SK-N-SH (cell line): Measurements from ENCODE around the gene STAG3. TPM values are rescaled to one million over a fixed set of nuclear protein-coding genes. Genes with fewer than 3 reads are reported as not detected.

ENCODE experiments used
- CTCF ChIA-PET: fragments of 300-600, 350-600 bp; formaldehyde crosslinking; extraction: SDS; loops from one replicate; lab custom pipeline; 2021; lab: Yijun Ruan, JAX
- POLR2A ChIA-PET: fragments of 350-600 bp; sonication (Branson Sonifier 250); formaldehyde crosslinking; extraction: SDS; loops from one replicate; lab custom pipeline; 2020; ENCODE audit warnings: antibody characterized with exemption, inconsistent platforms; lab: Yijun Ruan, JAX
- DNase-seq: peaks from one replicate; pipeline ENCODE4 v3.0.0; 2012
- H2AFZ ChIP-seq: fragments of 200-600 bp; sonication (generic); 2 replicates; pipeline ENCODE4 v1.8.1; 2016; ENCODE audit warnings: antibody characterized with exemption, mild to moderate bottlenecking, low read depth
- H3F3A ChIP-seq: fragments of 200-600 bp; sonication (generic); replicated peaks from 2 replicates; pipeline ENCODE3; 2016; ENCODE audit warnings: antibody characterized with exemption, mild to moderate bottlenecking; ENCODE audit not compliant: insufficient read depth
- H3K27ac ChIP-seq, 2 experiments: fragments of 200-500 bp in 1 of 2; fragments of 200-600 bp in 1 of 2; sonication (Bioruptor generic) in 1 of 2; sonication (generic), shearing (Covaris generic) in 1 of 2; 2 replicates each; pipeline versions ENCODE4 v1.5.1 to v1.6.1; 2014 to 2016; ENCODE audit warnings: low read depth in 2 of 2, inconsistent platforms in 1 of 2, low read length in 1 of 2, mild to moderate bottlenecking in 1 of 2, mixed read lengths in 1 of 2
- H3K27me3 ChIP-seq: fragments of 200-600 bp; sonication (generic), shearing (Covaris generic); 2 replicates; pipeline ENCODE4 v1.6.1; 2016; ENCODE audit warnings: mixed run types; ENCODE audit not compliant: insufficient read depth
- H3K36me3 ChIP-seq, 2 experiments: fragments of 200-500 bp in 1 of 2; fragments of 200-600 bp in 1 of 2; sonication (Bioruptor generic) in 1 of 2; sonication (generic) in 1 of 2; replicated peaks in 1 of 2; 2 replicates each; pipeline versions ENCODE3 to v1.5.1; 2014 to 2016; ENCODE audit warnings: low read length in 1 of 2, mild to moderate bottlenecking in 1 of 2; ENCODE audit not compliant: insufficient read depth in 2 of 2, control insufficient read depth in 1 of 2
- H3K4me1 ChIP-seq, 2 experiments: fragments of 200-500 bp in 1 of 2; fragments of 200-600 bp in 1 of 2; sonication (Bioruptor generic) in 1 of 2; sonication (generic), shearing (Covaris generic) in 1 of 2; 2 replicates each; pipeline versions ENCODE4 v1.5.1 to v1.6.1; 2014 to 2016; ENCODE audit warnings: low read depth in 1 of 2, low read length in 1 of 2, mixed run types in 1 of 2; ENCODE audit not compliant: insufficient read depth in 2 of 2, control insufficient read depth in 1 of 2
- H3K4me2 ChIP-seq: fragments of 200-600 bp; sonication (generic), shearing (Covaris generic); 2 replicates; pipeline ENCODE4 v1.6.1; 2017; ENCODE audit warnings: mixed run types
- H3K4me3 ChIP-seq, 2 experiments: fragments of 200-500 bp in 1 of 2; fragments of 200-600 bp in 1 of 2; sonication (Bioruptor generic) in 1 of 2; sonication (generic), shearing (Covaris generic) in 1 of 2; 2 replicates each; pipeline versions ENCODE4 v1.5.1 to v1.8.1; 2014 to 2016; ENCODE audit warnings: low read depth in 2 of 2, inconsistent platforms in 1 of 2, low read length in 1 of 2, mild to moderate bottlenecking in 1 of 2, mixed read lengths in 1 of 2, moderate library complexity in 1 of 2
- H3K79me2 ChIP-seq: fragments of 200-600 bp; sonication (generic); 2 replicates; pipeline ENCODE4 v1.8.1; 2017; ENCODE audit warnings: mild to moderate bottlenecking; ENCODE audit not compliant: insufficient read depth
- H3K9ac ChIP-seq: fragments of 200-600 bp; sonication (generic); 2 replicates; pipeline ENCODE4 v1.6.1; 2017; ENCODE audit warnings: mixed run types
- H3K9me2 ChIP-seq: fragments of 200-600 bp; sonication (generic); 2 replicates; pipeline ENCODE4 v1.6.1; 2017; ENCODE audit warnings: mixed run types
- H3K9me3 ChIP-seq: fragments of 200-600 bp; sonication (generic); 2 replicates; pipeline ENCODE4 v1.6.1; 2017; ENCODE audit warnings: mixed run types, mild to moderate bottlenecking, moderate library complexity
- H4K20me1 ChIP-seq: fragments of 200-600 bp; sonication (generic); 2 replicates; pipeline ENCODE4 v1.6.1; 2017; ENCODE audit warnings: mild to moderate bottlenecking, mixed run types; ENCODE audit not compliant: insufficient read depth
- CHD2 ChIP-seq: fragments of 150-350 bp; IDR thresholded peaks from 2 replicates; pipeline ENCODE4 v1.6.1; 2018; ENCODE audit warnings: low read length; ENCODE audit not compliant: partially characterized antibody
- EP300 ChIP-seq, 2 experiments: IDR thresholded peaks; 2 replicates each; pipeline versions ENCODE4 v1.4.0 to v1.6.1; 2012; ENCODE audit warnings: borderline replicate concordance in 1 of 2, low read depth in 1 of 2, low read length in 1 of 2
- FOSL2 ChIP-seq: IDR thresholded peaks from 2 replicates; pipeline ENCODE4 v1.4.0; 2012; ENCODE audit warnings: low read depth, mild to moderate bottlenecking, moderate library complexity, borderline replicate concordance
- GABPA ChIP-seq: IDR thresholded peaks from 2 replicates; pipeline ENCODE4 v1.4.0; 2012; ENCODE audit warnings: low read depth, mild to moderate bottlenecking
- GATA2 ChIP-seq: sonication (generic); formaldehyde crosslinking; IDR thresholded peaks from 2 replicates; pipeline ENCODE4 v1.5.0; 2020; ENCODE audit warnings: mild to moderate bottlenecking, missing genetic modification reagents
- IRF3 ChIP-seq: fragments of 150-350 bp; IDR thresholded peaks from 2 replicates; pipeline ENCODE4 v1.6.1; 2016; ENCODE audit warnings: mild to moderate bottlenecking, low read depth, low read length
- JUND ChIP-seq: IDR thresholded peaks from 2 replicates; pipeline ENCODE4 v1.4.0; 2012
- MAX ChIP-seq: IDR thresholded peaks from 2 replicates; pipeline ENCODE4 v1.4.0; 2012; ENCODE audit warnings: low read depth
- NFIC ChIP-seq: IDR thresholded peaks from 2 replicates; pipeline ENCODE4 v1.4.0; 2012; ENCODE audit warnings: borderline replicate concordance
- PBX3 ChIP-seq: IDR thresholded peaks from 2 replicates; pipeline ENCODE4; 2012
- POLR2AphosphoS5 ChIP-seq: IDR thresholded peaks from 2 replicates; pipeline ENCODE4 v1.6.1; 2012; ENCODE audit warnings: low read depth, low read length
- RAD21 ChIP-seq: IDR thresholded peaks from 2 replicates; pipeline ENCODE4 v1.6.1; 2012; ENCODE audit warnings: mild to moderate bottlenecking, low read length
- RCOR1 ChIP-seq: fragments of 150-350 bp; IDR thresholded peaks from 2 replicates; pipeline ENCODE4 v1.6.1; 2017; ENCODE audit warnings: antibody characterized with exemption, low read length
- REST ChIP-seq: IDR thresholded peaks from 2 replicates; pipeline ENCODE4 v1.6.1; 2012; ENCODE audit warnings: mild to moderate bottlenecking, low read depth, low read length, moderate library complexity
- RXRA ChIP-seq: IDR thresholded peaks from 2 replicates; pipeline ENCODE4 v1.4.0; 2012; ENCODE audit warnings: low read depth, mild to moderate bottlenecking, borderline replicate concordance
- SIN3A ChIP-seq: IDR thresholded peaks from 2 replicates; pipeline ENCODE4 v1.6.1; 2012; ENCODE audit warnings: low read depth, mild to moderate bottlenecking, low read length, moderate library complexity, borderline replicate concordance
- TCF12 ChIP-seq: IDR thresholded peaks from 2 replicates; pipeline ENCODE4 v1.4.0; 2012
- YY1 ChIP-seq: IDR thresholded peaks from 2 replicates; pipeline ENCODE4 v1.4.0; 2012; ENCODE audit warnings: low read depth, mild to moderate bottlenecking
- ZBTB33 ChIP-seq: IDR thresholded peaks from 2 replicates; pipeline ENCODE4 v1.4.0; 2012; ENCODE audit warnings: low read depth, borderline replicate concordance
- WGBS: methylation state at CpG from one replicate; pipeline ENCODE4 v1.1.6; 2017; ENCODE audit warnings: low lambda C conversion rate; 5-methylcytosine and 5-hydroxymethylcytosine counted together
- polyA plus RNA-seq, 3 experiments: library from polyadenylated mRNA; depleted of rRNA; stranded (reverse); fragments of >200 nt; gene quantifications; 2 replicates each; pipeline ENCODE4 v1.2.3, GENCODE V29; 2012

STAG3 gene
- polyA plus RNA-seq, 1 of the 3 experiments (the other 2 are of a cell fraction): 0.10 TPM

GRCh38 chr7:100209493-100209892, 31.8 kb downstream of the STAG3 start:
- WGBS: 73% methylated on average over 6 of the region's 6 CpGs
- Histone ChIP-seq H3K9ac (no peak overlapping the region), H3K9me2 (no peaks in the 10 kb centered on the region), H3K27ac (no peak overlapping the region), H3K4me3 (no peak overlapping the region), H3K4me2 (no peak overlapping the region), H3K4me1 (no peaks in the 10 kb centered on the region), H2AFZ (no peak overlapping the region), H4K20me1 (no peaks in the 10 kb centered on the region), H3K9me3 (no peaks in the 10 kb centered on the region), H3F3A (no peaks in the 10 kb centered on the region), H3K79me2 (no peaks in the 10 kb centered on the region), H3K27me3 (no peaks in the 10 kb centered on the region), H3K36me3 (no peaks in the 10 kb centered on the region)
- DNase-seq: no peak
- ChIA-PET POLR2A (no interaction called here), CTCF (interaction anchor here (15.9 kb wide), 1 partner anchor 75 kb away, joined by 262 read pairs; no protein-coding TSS in a partner anchor)
- no peak for TF ChIP-seq CHD2
- TF ChIP-seq RAD21: no peak
- TF ChIP-seq EP300 (IDR thresholded peaks at IDR 0.05; ENCODE audit: borderline replicate concordance in 1 of 2, low read depth in 1 of 2, low read length in 1 of 2): no peak
- TF ChIP-seq REST: no peak
- TF ChIP-seq MAX: no peak
- no peak for TF ChIP-seq GABPA
- TF ChIP-seq YY1: no peak
- no peak for TF ChIP-seq IRF3
- TF ChIP-seq SIN3A: no peak
- no peak for TF ChIP-seq GATA2
- TF ChIP-seq TCF12: no peak

GRCh38 chr7:100210805-100211204, 33.1 kb downstream of the STAG3 start:
- Histone ChIP-seq H3K27ac (no peak overlapping the region), H2AFZ (no peak overlapping the region), H3K9me3 (no peaks in the 10 kb centered on the region), H3F3A (no peaks in the 10 kb centered on the region), H3K27me3 (no peaks in the 10 kb centered on the region), H3K4me1 (no peaks in the 10 kb centered on the region; a peak in 1 of 4 replicates), H3K9me2 (no peaks in the 10 kb centered on the region), H3K36me3 (no peaks in the 10 kb centered on the region), H3K9ac (no peak overlapping the region), H3K4me3 (no peak overlapping the region), H3K4me2 (no peak overlapping the region), H3K79me2 (no peaks in the 10 kb centered on the region), H4K20me1 (no peaks in the 10 kb centered on the region)
- TF ChIP-seq POLR2AphosphoS5 (no peak), PBX3 (no peak), CHD2 (no peak), TCF12 (no peak), RXRA (no peak), MAX (no peak), ZBTB33 (no peak), NFIC (no peak), FOSL2 (no peak), GABPA (no peak), JUND (no peak), RCOR1 (no peak)
- WGBS: 93% methylated on average over 5 of the region's 5 CpGs
- POLR2A ChIA-PET: interaction anchor here (0.6 kb wide), 1 partner anchor 10 kb away, joined by 3 read pairs; no protein-coding TSS in a partner anchor
- DNase-seq: no peak
- CTCF ChIA-PET: interaction anchor here (0.7 to 15.9 kb wide), 4 partner anchors 8 to 197 kb away, joined by 3 to 262 read pairs (median 3); partner anchors contain the start of gene GPC2
